Sigmoid colon (tissue), 7 donors: ENCODE results near the gene FCRLB. TPM values are rescaled to one million over a fixed set of nuclear protein-coding genes. Genes with fewer than 3 reads are reported as not detected.

Source experiments
- DNase-seq: peaks from one replicate; pipeline ENCODE4 v3.0.0-alpha.2; 2019
- H3K27ac ChIP-seq, 4 donors: fragments of 200-600 bp; sonication (generic); one replicate each; pipeline ENCODE4 v1.5.1; 2016 to 2019; ENCODE audit warnings: mild to moderate bottlenecking in 1 of 4
- H3K27me3 ChIP-seq, 3 donors: fragments of 200-600 bp; sonication (generic); one replicate each; pipeline ENCODE4 v1.5.1; 2019; ENCODE audit warnings: mild to moderate bottlenecking in 1 of 3
- H3K36me3 ChIP-seq, 4 donors: fragments of 200-600 bp; sonication (generic); one replicate each; pipeline ENCODE4 v1.5.1; 2016 to 2019
- H3K4me1 ChIP-seq, 4 donors: fragments of 200-600 bp; sonication (generic); one replicate each; pipeline ENCODE4 v1.5.1; 2017 to 2019
- H3K4me3 ChIP-seq, 4 donors: fragments of 200-600 bp; sonication (generic); one replicate each; pipeline ENCODE4 v1.5.1; 2017 to 2019; ENCODE audit warnings: mild to moderate bottlenecking in 2 of 4, moderate library complexity in 1 of 4
- H3K9me3 ChIP-seq, 4 donors: fragments of 200-600 bp in 3 of 4; sonication (generic) in 3 of 4; one replicate each; pipeline versions ENCODE4 v1.5.1 to v1.6.1; 2013 to 2019
- CTCF ChIP-seq, 4 experiments: fragments of 450-650 bp in 3 of 4; fragments of 200-600 bp in 1 of 4; IDR thresholded peaks; one replicate each; pipeline ENCODE4 v1.5.1; 2016 to 2019; ENCODE audit warnings: antibody characterized with exemption in 4 of 4, mild to moderate bottlenecking in 3 of 4, moderate library complexity in 2 of 4
- EP300 ChIP-seq, 4 donors: sonication (generic); formaldehyde crosslinking; IDR thresholded peaks; one replicate each; pipeline ENCODE4 v1.6.1; 2017; ENCODE audit warnings: antibody characterized with exemption in 4 of 4
- POLR2A ChIP-seq, 2 donors: fragments of 450-650 bp; IDR thresholded peaks; one replicate each; pipeline ENCODE4 v1.6.1; 2016; ENCODE audit warnings: antibody characterized with exemption in 2 of 2, mild to moderate bottlenecking in 2 of 2, moderate library complexity in 2 of 2
- POLR2AphosphoS5 ChIP-seq, 4 donors: sonication (generic); formaldehyde crosslinking; IDR thresholded peaks; one replicate each; pipeline ENCODE4 v1.6.1; 2017; ENCODE audit warnings: antibody characterized with exemption in 4 of 4
- WGBS, 2 donors: extraction: QIAGEN DNeasy Blood & Tissue Kit; methylation state at CpG; one replicate each; pipeline ENCODE4 v1.1.7; 2013; 5-methylcytosine and 5-hydroxymethylcytosine counted together
- intact Hi-C: fragments of 100-400 bp; cut with DNase I; formaldehyde crosslinking; loops from one replicate; pipeline ENCODE4 v1.15.1; 2023
- polyA plus RNA-seq, 3 donors: library from polyadenylated mRNA; stranded (reverse); fragments of 200-250 nt; gene quantifications; one replicate each; pipeline ENCODE4 v1.2.3, GENCODE V29; 2013
- total RNA-seq, 4 donors: library from RNA; depleted of rRNA; stranded (reverse); fragments of >200 nt; gene quantifications; one replicate each; pipeline ENCODE4 v1.1.0, GENCODE V29; 2016
- donor health status: healthy with polysubstance abuse.
- donor health status: Bipolar disorder and iron deficiency.
- donor health status: healthy.

The FCRLB gene
- total and polyA plus RNA-seq, 7 donors = 0.23 to 0.95 (median 0.82) TPM; not detected in 2

GRCh38 chr1:161702250-161702649 lies 19.1 kb upstream of the FCRLB start:
- no peak overlapping the region for H3K27ac ChIP-seq
- H3K27me3 ChIP-seq = no peaks in the 10 kb centered on the region
- intact Hi-C loops = no loop called here
- TF ChIP-seq CTCF (IDR thresholded peaks at IDR 0.05) = no peak
- no peak for TF ChIP-seq EP300 (IDR thresholded peaks at IDR 0.05)
- no peak for TF ChIP-seq POLR2A (IDR thresholded peaks at IDR 0.05)
- no peak for TF ChIP-seq POLR2AphosphoS5 (IDR thresholded peaks at IDR 0.05)
- no peaks in the 10 kb centered on the region for H3K9me3 ChIP-seq
- H3K4me1 ChIP-seq = no peaks in the 10 kb centered on the region
- H3K4me3 ChIP-seq = no peak overlapping the region
- 36 to 68% methylated on average over 8 of the region's 8 CpGs for WGBS, 2 donors
- no peaks in the 10 kb centered on the region for H3K36me3 ChIP-seq
- DNase-seq = no peak

GRCh38 chr1:161705537-161705936 lies 15.8 kb upstream of the FCRLB start:
- no peak for TF ChIP-seq EP300 (IDR thresholded peaks at IDR 0.05)
- no peak for TF ChIP-seq POLR2AphosphoS5 (IDR thresholded peaks at IDR 0.05)
- no peak for TF ChIP-seq CTCF (IDR thresholded peaks at IDR 0.05)
- TF ChIP-seq POLR2A (IDR thresholded peaks at IDR 0.05) = no peak
- Histone ChIP-seq H3K9me3 (no peaks in the 10 kb centered on the region), H3K27ac (no peak overlapping the region), H3K4me3 (no peak overlapping the region), H3K27me3 (no peaks in the 10 kb centered on the region), H3K4me1 (no peaks in the 10 kb centered on the region), H3K36me3 (no peaks in the 10 kb centered on the region)
- DNase-seq = no peak
- WGBS, 2 donors = 66 to 95% methylated on average over 4 of the region's 4 CpGs
- intact Hi-C loops = no loop called here

- no peaks in the 10 kb centered on the region for H3K36me3 ChIP-seq
- intact Hi-C loops = no loop called here
- no peaks in the 10 kb centered on the region for H3K4me1 ChIP-seq
- no peak for DNase-seq
- TF ChIP-seq POLR2A (IDR thresholded peaks at IDR 0.05) (no peak), POLR2AphosphoS5 (IDR thresholded peaks at IDR 0.05) (no peak), EP300 (IDR thresholded peaks at IDR 0.05) (no peak), CTCF (IDR thresholded peaks at IDR 0.05) (no peak)
- H3K27ac ChIP-seq = no peak overlapping the region
- WGBS, 2 donors = 86 to 89% methylated on average over 3 of the region's 3 CpGs
- no peaks in the 10 kb centered on the region for H3K27me3 ChIP-seq
- no peak overlapping the region for H3K4me3 ChIP-seq
- no peaks in the 10 kb centered on the region for H3K9me3 ChIP-seq
Observed at GRCh38 chr1:161706113-161706481, 15.2 kb upstream of the FCRLB start.

GRCh38 chr1:161706482-161707347 lies 14.6 kb upstream of the FCRLB start, which contains the start of gene FCRLA:
Gene FCRLA (plus strand): TSS chr1:161707229. CDS start chr1:161707265, 36 bp downstream.
- no peak for TF ChIP-seq CTCF (IDR thresholded peaks at IDR 0.05)
- TF ChIP-seq EP300 (IDR thresholded peaks at IDR 0.05) = no peak
- no peak for TF ChIP-seq POLR2A (IDR thresholded peaks at IDR 0.05)
- TF ChIP-seq POLR2AphosphoS5 (IDR thresholded peaks at IDR 0.05) = no peak
- Histone ChIP-seq H3K27me3 (no peaks in the 10 kb centered on the region), H3K36me3 (no peaks in the 10 kb centered on the region), H3K4me3 (no peak within 1 kb of the TSS), H3K9me3 (no peaks in the 10 kb centered on the region), H3K4me1 (no peaks in the 10 kb centered on the region), H3K27ac (no peak within 1 kb of the TSS)
- DNase-seq = no peak
- intact Hi-C loops = no loop called here
- 46 to 73% methylated on average over 4 of the region's 4 CpGs for WGBS, 2 donors
